ENCODE measurements around the gene SORCS3.

SORCS3 gene

GRCh38 chr10:105243825-105244224 lies 602.7 kb downstream of the SORCS3 start:
- no peak overlapping the region for H3K4me3 ChIP-seq (ENCODE audit: low read length)
- TF ChIP-seq ZNF274 (IDR thresholded peaks at IDR 0.05; ENCODE audit: low read depth, low read length) = no peak

DNA sequence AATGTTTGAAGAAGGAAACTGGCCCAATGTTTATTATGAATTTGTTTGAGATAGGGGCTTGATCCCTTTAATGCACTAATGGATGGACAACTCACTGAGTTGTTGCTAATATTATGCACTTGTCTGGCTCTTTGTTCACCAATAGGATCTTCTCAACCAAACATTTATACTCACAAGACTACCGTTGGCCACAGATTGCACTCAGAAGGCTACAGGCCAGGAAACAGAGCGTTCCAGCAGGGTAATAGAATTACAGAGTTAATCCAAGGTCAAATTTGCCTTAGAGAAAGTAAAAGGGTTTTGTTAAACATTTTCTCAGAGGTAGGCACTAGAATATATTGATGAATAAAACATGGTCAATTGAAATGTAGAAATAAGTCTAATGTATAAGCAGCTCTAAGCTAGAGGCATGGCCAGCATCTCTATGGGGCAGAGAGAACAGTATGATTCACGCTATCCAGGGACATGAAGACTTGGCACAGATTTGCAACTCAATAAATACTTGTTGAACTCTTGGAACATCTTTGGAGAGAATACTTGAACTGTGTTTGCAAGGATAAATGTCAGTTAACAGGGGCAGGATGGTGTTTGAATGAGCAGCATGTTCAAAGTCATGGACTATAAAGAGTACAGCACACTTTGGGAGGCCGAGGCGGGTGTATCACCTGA lies 606.9 kb downstream of the SORCS3 start:
- TF ChIP-seq ZNF274 (IDR thresholded peaks at IDR 0.05; ENCODE audit: low read depth, low read length) = no peak
- no peak overlapping the region for H3K4me3 ChIP-seq (ENCODE audit: low read length)

GRCh38 chr10:105252911-105253310 lies 611.8 kb downstream of the SORCS3 start:
- no peak overlapping the region for H3K4me3 ChIP-seq (ENCODE audit: low read length)
- TF ChIP-seq ZNF274 (IDR thresholded peaks at IDR 0.05; ENCODE audit: low read depth, low read length) = no peak

DNA sequence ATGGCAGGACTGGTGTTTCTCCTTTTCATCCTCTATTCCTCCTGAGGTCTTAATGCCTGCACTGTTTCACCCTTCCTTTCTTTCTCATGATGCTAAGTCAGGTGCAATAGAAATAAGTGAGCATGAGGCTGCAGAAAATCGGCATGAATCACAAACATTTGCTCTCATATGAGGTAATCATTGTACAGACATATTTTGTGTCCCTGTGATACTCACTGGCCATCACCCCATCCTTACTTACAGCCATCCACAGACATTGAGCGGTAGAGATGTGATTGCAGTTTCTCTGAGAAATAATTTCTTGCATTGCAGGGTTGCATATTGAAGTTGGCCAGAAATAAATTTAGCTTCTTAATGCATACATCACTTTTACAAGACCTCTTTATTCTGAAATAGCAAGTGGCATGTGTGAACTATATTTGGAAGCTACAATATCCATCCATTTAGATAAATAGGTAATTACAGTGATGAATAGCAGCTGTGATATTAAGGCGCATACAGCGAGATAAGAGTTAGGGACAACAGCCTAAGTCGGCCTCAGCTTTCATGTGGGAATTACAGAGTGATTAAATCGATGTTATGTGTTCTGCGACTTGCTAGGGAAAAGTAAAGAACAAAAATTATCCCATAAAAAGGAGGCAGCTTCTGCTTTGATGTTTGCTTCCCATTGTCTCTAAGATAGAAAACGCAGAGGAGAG lies 612.6 kb downstream of the SORCS3 start:
- H3K4me3 ChIP-seq (ENCODE audit: low read length) = no peak overlapping the region
- TF ChIP-seq ZNF274 (IDR thresholded peaks at IDR 0.05; ENCODE audit: low read depth, low read length) = no peak

DNA sequence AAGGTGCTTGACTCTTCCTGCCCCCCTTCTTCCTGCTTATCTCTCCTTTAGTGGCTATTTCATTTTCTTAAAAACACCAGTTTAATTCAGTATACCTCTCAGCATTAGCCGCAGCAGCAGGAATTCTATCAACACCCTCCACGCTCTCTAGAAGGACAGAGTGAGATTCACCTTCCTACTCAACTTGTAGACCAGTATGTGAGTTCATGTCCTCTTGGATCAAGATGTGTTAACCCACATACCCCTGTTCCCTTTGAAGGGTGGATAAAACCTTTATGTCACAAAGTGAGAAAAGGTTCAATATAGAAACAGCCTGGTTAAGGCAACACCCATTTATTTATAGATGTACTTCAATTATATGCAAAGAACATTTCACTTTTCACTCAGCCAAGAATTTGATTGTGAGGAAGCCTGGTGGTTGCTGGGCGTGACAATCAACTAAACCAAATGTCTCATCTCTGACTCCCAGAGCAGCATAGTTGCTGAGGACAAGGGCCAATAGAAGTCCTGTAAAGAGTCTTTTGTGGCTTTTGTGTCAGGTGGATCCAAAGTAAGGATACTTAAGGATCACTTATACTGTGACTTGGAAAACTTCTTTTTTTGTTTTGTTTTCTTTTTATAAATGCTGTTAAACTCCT lies 617.1 kb downstream of the SORCS3 start:
- no peak overlapping the region for H3K4me3 ChIP-seq (ENCODE audit: low read length)
- no peak for TF ChIP-seq ZNF274 (IDR thresholded peaks at IDR 0.05; ENCODE audit: low read depth, low read length)

GRCh38 chr10:105258674-105259065 lies 617.6 kb downstream of the SORCS3 start:
- no peak overlapping the region for H3K4me3 ChIP-seq (ENCODE audit: low read length)
- no peak for TF ChIP-seq ZNF274 (IDR thresholded peaks at IDR 0.05; ENCODE audit: low read depth, low read length)

- no peak for TF ChIP-seq ZNF274 (IDR thresholded peaks at IDR 0.05; ENCODE audit: low read depth, low read length)
- no peak overlapping the region for H3K4me3 ChIP-seq (ENCODE audit: low read length)
Measured at GRCh38 chr10:105259201-105259600, 618.1 kb downstream of the SORCS3 start.

GRCh38 chr10:105262666-105263065 lies 621.6 kb downstream of the SORCS3 start:
- no peak overlapping the region for H3K4me3 ChIP-seq (ENCODE audit: low read length)
- no peak for TF ChIP-seq ZNF274 (IDR thresholded peaks at IDR 0.05; ENCODE audit: low read depth, low read length)

DNA sequence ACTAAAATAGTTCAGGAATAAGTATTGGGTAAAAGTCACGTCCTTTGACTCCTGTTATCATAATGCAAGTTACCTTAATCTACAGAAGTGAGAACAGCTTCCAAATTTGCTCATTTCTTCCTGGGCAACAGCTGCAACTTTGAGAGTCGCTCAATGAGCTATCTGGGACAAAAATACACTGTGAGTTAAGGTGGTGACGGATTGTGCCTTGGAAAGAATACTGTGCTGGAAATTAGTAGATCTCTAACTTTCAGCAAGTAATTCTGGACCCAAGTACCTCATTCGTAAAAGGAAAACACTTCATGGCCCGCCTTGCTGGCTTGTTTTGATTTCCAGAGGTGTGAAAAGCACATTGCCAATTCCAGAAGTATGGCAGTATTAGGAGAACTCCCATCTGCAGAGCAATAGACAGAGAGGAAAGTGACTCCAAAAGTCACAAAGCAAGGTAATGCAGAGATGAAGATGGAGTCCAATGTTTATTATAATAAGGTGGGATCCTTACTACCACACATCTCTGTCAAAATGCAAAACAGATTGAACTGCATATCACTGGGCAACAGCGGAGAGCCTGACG lies 626.0 kb downstream of the SORCS3 start:
- TF ChIP-seq ZNF274 (IDR thresholded peaks at IDR 0.05; ENCODE audit: low read depth, low read length) = no peak
- H3K4me3 ChIP-seq (ENCODE audit: low read length) = no peak overlapping the region

- H3K4me3 ChIP-seq (ENCODE audit: low read length) = no peak overlapping the region
- TF ChIP-seq ZNF274 (IDR thresholded peaks at IDR 0.05; ENCODE audit: low read depth, low read length) = no peak
Measured at GRCh38 chr10:105268961-105269360, 627.9 kb downstream of the SORCS3 start.

- TF ChIP-seq ZNF274 (IDR thresholded peaks at IDR 0.05; ENCODE audit: low read depth, low read length) = no peak
- H3K4me3 ChIP-seq (ENCODE audit: low read length) = no peak overlapping the region
Measured at GRCh38 chr10:105269689-105270088, 628.6 kb downstream of the SORCS3 start.

DNA sequence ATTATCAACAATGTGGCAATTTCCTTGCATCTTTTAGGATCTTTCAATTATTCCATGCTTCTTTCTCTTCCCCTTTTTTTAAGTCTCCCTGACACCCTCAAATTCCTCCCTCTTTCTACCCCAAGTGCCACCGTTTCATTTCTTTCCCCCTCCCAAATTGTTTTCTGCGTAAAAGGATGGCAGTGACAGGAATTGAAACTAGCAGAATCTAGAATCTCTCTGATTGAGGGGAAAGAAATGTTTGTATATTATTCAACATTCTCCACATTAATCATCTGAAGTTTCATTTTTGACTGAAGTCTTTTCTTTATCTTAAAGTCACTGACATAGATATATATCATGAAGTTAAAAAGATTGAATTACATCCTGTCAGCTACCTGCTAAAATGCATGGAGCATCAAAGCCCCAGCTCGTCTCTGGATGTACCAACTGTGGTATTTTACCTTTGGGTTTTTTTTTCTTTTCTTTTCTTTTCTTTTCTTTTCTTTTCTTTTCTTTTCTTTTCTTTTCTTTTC lies 633.5 kb downstream of the SORCS3 start:
- no peak overlapping the region for H3K4me3 ChIP-seq (ENCODE audit: low read length)
- no peak for TF ChIP-seq ZNF274 (IDR thresholded peaks at IDR 0.05; ENCODE audit: low read depth, low read length)

GRCh38 chr10:105278439-105278838 lies 637.3 kb downstream of the SORCS3 start:
- no peak for TF ChIP-seq ZNF274 (IDR thresholded peaks at IDR 0.05; ENCODE audit: low read depth, low read length)
- no peak overlapping the region for H3K4me3 ChIP-seq (ENCODE audit: low read length)

DNA sequence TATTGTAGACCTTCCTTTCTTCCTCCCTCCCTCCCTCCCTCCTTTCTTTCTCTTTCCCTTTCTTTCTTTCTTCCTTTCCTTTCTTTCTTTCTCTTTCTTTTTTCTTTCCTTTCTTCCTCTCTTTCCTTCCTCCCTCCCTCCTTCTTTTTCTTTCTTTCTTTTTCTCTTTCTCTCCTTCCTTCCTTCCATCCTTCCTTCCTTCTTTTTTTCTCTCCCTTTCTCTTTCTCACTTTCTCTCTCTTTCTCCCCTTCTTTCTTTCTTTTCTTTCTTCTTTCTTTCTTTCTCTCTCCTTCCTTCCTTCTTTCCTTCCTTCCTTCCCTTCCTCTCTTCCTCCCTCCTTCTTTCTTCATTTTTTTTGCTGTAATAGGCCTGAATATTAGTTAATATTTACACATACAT lies 638.0 kb downstream of the SORCS3 start:
- TF ChIP-seq ZNF274 (IDR thresholded peaks at IDR 0.05; ENCODE audit: low read depth, low read length) = no peak
- H3K4me3 ChIP-seq (ENCODE audit: low read length) = no peak overlapping the region

DNA sequence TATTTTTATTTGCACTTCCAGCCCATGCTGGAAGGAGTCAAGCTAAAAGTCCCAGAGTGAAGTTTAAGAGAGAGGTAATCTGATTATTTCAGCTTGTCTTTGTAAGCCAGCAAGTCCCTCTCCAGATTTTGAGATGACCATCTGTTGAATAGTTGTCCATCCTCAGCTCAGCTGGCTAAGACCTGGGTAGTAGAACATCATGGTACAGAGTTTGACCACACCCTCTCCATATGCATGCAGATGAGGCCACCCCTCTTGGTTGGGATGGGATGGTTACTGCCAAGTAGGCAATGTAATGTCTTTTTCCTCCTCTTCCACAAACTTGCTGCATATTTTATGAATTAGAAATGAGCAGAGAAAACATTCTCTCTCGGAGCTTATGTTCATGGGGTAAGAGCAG lies 639.8 kb downstream of the SORCS3 start:
- no peak for TF ChIP-seq ZNF274 (IDR thresholded peaks at IDR 0.05; ENCODE audit: low read depth, low read length)

More for the DNA sequence above, 639.8 kb downstream of the SORCS3 start:
- H3K4me3 ChIP-seq (ENCODE audit: low read length) = no peak overlapping the region
